Endometrial microvascular endothelial cells (primary cell): Measurements from ENCODE around the gene OTUD7B. TPM values are rescaled to one million over a fixed set of nuclear protein-coding genes. Genes with fewer than 3 reads are reported as not detected.

Source experiments
- in situ Hi-C: cut with HindIII; loops from 2 replicates; pipeline ENCODE4 v1.10.0; 2017; ENCODE audit warnings: low sequenced_read_pairs, low pct_unique_long_range_greater_than_20kb; ENCODE audit errors: inconsistent ontology term
- total RNA-seq: library from RNA; depleted of rRNA; stranded (reverse); fragments of >200 nt; gene quantifications from one replicate; pipeline ENCODE4 v1.2.3, GENCODE V29; 2015; ENCODE audit errors: inconsistent ontology term

The OTUD7B gene
- total RNA-seq, 1 donor from 2014 or later = 8.0 TPM

DNA sequence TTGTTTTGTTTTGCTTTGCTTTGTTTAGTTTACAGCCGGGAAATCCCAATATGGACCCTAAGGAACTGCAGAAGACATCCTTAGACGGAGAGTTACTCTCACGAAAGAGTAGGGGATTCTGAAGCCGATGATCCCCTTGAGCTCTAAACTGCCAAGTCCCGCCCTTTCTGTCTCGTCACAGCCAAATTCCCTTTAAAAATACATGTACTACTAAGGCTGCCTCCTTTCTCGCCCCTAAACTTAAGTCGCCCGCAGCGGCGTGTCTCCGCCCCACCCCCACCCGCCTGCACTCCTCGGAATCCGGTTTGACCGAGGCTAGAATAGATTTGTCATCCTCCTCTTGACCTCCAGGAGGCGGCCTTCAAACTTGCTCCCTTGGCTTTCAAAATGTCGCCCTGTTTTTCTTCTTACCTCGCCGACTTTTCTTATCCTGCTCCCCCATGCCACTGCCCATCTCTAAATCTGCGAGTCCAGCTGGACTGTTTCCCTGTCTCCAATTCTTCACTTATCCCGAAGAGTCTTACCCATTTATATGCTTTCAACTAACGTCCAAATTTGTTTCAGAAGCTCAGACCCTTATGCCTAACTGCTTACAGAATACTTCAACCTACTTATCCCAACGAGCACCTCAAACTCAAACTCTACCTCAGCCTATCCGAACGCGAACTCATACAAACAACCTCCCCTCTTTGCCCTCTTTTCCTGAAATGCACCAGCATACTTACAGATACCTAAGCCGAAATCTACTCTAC lies 122.1 kb downstream of the OTUD7B start:
- in situ Hi-C loops = no loop called here

Other genes starting within 250 kb of the OTUD7B start
- gene FCGR1A, start 228.0 kb downstream of the OTUD7B start, total RNA-seq = not detected
- 11.0 TPM for gene BOLA1, start 111.2 kb downstream of the OTUD7B start, total RNA-seq
- gene SV2A, start 92.9 kb downstream of the OTUD7B start, total RNA-seq = 1.9 TPM
- 30.8 TPM for gene SF3B4, start 82.9 kb downstream of the OTUD7B start, total RNA-seq
- gene MTMR11, start 73.8 kb downstream of the OTUD7B start, total RNA-seq = 5.7 TPM
- 23.4 TPM for gene VPS45, start 57.0 kb upstream of the OTUD7B start, total RNA-seq
- gene PLEKHO1, start 139.2 kb upstream of the OTUD7B start, total RNA-seq = 45.3 TPM
- 30.3 TPM for gene ANP32E, start 225.4 kb upstream of the OTUD7B start, total RNA-seq
- gene CA14, start 247.0 kb upstream of the OTUD7B start, total RNA-seq = not detected